Measurements from ENCODE around the gene STT3B. TPM values are rescaled to one million over a fixed set of nuclear protein-coding genes. Genes with fewer than 3 reads are reported as not detected.

Gene STT3B
- total RNA-seq, 1 donor from 2014 or later: 82.1 TPM

DNA sequence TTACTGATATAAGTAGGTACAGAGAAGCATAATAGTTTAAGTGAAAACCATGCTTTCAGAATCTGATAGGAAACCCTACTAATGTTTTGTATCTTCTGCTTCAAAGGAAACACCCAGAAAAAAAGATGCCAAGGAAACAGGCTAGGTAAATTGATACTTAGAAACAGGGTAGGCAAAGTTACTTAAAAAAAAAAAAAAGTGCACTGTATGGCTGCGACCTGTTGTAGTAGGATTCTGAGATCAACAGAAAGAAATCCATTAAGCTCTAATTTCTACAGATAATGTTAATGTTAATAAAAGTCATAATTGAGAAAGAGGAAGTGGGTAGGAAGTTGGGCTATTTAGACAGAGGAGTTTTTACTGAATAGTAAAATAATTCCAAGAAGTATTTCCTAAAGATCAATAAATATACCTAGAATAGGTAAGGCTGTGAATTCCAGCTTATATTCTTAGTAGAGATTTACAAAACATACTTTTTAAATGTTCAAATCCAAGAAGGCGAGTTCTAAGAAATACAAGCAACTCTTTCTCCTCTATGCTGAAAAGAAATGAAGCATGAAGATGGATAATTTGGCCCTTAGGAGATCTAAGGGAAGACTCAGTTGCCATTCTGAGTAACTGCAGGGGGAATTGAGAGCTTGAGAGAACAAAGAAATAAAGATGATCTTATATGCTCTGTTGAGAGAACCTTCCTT is 24.1 kb upstream of the STT3B start:
- intact Hi-C loops (cut with micrococcal nuclease): no loop called here
- Histone ChIP-seq H3K27ac (replicated peaks) (no peak overlapping the region), H3K4me3 (no peak overlapping the region), H3K4me1 (no peaks in the 10 kb centered on the region), H3K9me3 (replicated peaks) (no peaks in the 10 kb centered on the region), H3K36me3 (no peaks in the 10 kb centered on the region), H3K27me3 (ENCODE audit: low read depth) (peaks cover 23% of the 10 kb centered on the region)
- TF ChIP-seq, protein P1, sequence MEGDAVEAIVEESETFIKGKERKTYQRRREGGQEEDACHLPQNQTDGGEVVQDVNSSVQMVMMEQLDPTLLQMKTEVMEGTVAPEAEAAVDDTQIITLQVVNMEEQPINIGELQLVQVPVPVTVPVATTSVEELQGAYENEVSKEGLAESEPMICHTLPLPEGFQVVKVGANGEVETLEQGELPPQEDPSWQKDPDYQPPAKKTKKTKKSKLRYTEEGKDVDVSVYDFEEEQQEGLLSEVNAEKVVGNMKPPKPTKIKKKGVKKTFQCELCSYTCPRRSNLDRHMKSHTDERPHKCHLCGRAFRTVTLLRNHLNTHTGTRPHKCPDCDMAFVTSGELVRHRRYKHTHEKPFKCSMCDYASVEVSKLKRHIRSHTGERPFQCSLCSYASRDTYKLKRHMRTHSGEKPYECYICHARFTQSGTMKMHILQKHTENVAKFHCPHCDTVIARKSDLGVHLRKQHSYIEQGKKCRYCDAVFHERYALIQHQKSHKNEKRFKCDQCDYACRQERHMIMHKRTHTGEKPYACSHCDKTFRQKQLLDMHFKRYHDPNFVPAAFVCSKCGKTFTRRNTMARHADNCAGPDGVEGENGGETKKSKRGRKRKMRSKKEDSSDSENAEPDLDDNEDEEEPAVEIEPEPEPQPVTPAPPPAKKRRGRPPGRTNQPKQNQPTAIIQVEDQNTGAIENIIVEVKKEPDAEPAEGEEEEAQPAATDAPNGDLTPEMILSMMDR (IDR thresholded peaks at IDR 0.05; ENCODE audit: borderline replicate concordance): no peak
- DNase-seq: no peak

DNA sequence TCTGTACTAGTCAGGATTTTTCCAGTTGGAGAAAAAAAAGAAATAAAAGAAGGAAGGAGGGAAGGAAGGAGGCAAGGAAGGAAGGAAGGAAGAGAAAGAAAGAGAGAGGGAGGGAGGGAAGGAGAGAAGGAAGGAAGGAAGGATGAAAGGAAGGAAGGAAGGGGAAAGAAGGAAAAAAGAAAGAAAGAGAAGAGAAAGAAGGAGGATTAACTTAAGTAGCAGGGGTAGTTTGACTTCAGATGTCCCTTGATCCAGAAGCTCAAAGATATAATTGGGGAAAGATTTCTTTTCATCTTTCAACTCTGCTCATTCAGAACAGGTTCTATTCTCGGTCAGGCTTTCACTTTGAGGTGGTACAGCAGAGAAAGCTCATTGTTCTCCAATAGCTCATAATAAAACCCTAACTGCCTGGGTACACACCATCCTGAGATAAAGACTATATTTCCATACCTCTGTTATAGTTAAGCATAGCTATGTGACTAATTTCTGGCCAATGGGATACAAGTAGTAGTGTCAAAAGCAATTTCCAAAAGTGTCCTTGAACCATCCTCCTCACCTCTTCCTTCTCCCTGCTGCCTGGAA is 23.5 kb upstream of the STT3B start:
- H3K4me3 ChIP-seq: no peak overlapping the region
- no peaks in the 10 kb centered on the region for H3K4me1 ChIP-seq
- no peaks in the 10 kb centered on the region for H3K36me3 ChIP-seq
- TF ChIP-seq, protein P1 (IDR thresholded peaks at IDR 0.05; ENCODE audit: borderline replicate concordance): no peak
- H3K9me3 ChIP-seq (replicated peaks): no peaks in the 10 kb centered on the region
- intact Hi-C loops (cut with micrococcal nuclease): no loop called here
- DNase-seq: no peak
- peaks cover 22% of the 10 kb centered on the region for H3K27me3 ChIP-seq (ENCODE audit: low read depth)
- H3K27ac ChIP-seq (replicated peaks): no peak overlapping the region

DNA sequence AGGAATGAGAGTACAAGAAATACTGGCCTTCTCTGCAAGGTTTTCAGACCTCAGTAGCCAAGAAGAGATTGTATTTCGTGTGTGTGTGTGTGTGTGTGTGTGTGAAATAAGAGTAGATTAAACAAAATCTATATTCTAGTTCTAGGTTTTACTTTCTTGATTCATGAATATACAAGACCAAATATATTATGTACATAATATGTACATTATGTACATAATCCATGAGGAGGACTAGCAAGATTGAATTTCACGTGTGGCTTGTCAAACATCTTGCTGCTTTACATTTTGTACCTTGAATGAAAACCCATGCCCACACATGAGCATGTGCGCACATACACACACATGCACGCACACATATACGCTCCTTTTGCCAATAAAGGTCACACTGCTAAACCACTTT is 18.2 kb upstream of the STT3B start:
- H3K4me1 ChIP-seq: no peaks in the 10 kb centered on the region
- H3K27me3 ChIP-seq (ENCODE audit: low read depth): no peaks in the 10 kb centered on the region
- DNase-seq: no peak
- H3K4me3 ChIP-seq: no peak overlapping the region
- TF ChIP-seq, protein P1 (IDR thresholded peaks at IDR 0.05; ENCODE audit: borderline replicate concordance): no peak
- H3K36me3 ChIP-seq: no peaks in the 10 kb centered on the region
- intact Hi-C loops (cut with micrococcal nuclease): no loop called here
- H3K27ac ChIP-seq (replicated peaks): no peak overlapping the region
- H3K9me3 ChIP-seq (replicated peaks): no peaks in the 10 kb centered on the region

DNA sequence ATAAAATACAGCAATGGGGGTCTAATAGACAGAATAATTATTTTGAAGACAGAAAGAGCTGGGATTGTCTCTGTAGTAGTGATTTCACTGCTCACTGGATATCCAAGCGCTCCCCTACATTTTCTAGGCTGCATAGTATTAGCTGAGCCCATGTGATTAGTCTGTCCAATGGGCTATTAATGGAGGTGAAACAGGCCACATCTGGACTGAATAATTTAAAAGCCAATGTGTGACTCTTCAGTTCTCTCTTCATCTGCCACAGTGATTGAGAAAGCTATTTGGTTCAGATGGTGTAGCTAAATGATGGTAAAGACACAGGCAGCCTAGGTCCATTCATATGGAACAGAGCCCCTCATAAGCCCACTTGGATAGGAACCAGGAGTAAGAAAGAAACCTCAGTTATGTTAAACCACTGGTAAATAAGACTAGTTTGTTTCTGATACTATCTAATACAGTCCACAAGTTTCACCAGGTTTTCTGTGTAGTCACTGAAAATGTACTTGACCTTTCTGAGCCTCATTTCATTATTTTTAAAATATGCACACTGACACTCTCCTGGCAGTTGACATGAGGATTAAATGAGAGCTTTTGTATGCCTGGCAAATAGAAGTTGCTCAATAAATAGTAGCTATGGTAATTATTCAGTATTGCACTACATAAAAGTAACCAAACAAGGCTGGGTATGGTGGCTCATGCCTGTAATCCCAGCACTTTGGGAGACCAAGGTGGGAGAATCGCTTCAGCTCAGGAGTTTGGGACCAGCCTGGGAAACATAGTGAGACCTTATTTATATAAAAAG is 17.0 kb upstream of the STT3B start:
- no peak for DNase-seq
- TF ChIP-seq, protein P1 (IDR thresholded peaks at IDR 0.05; ENCODE audit: borderline replicate concordance): no peak
- Histone ChIP-seq H3K4me3 (no peak overlapping the region), H3K36me3 (no peaks in the 10 kb centered on the region), H3K27ac (replicated peaks) (no peak overlapping the region), H3K9me3 (replicated peaks) (no peaks in the 10 kb centered on the region), H3K4me1 (no peaks in the 10 kb centered on the region), H3K27me3 (ENCODE audit: low read depth) (no peaks in the 10 kb centered on the region)
- intact Hi-C loops (cut with micrococcal nuclease): no loop called here

DNA sequence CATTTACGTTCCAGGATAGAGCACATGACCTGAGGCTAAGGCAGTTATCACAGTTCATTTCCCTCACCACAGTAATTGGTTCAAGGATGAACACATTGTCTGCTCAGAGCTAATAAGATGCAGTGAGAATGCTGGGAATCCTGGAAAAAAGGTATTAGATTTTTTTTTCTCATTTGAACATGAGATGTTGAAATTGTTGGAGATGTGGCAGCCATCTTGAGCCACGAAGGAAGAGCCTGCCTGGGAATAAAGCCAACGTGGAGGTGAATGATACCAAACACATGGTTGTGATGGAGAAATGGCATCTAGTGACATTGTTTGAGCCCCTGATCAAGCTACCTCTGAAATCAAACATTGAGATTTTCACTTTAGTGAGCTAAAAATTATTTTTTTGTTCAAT is 16.0 kb upstream of the STT3B start:
- Histone ChIP-seq H3K27ac (replicated peaks) (no peak overlapping the region), H3K27me3 (ENCODE audit: low read depth) (no peaks in the 10 kb centered on the region), H3K9me3 (replicated peaks) (no peaks in the 10 kb centered on the region), H3K4me1 (no peaks in the 10 kb centered on the region), H3K36me3 (no peaks in the 10 kb centered on the region), H3K4me3 (no peak overlapping the region)
- TF ChIP-seq, protein P1 (IDR thresholded peaks at IDR 0.05; ENCODE audit: borderline replicate concordance): no peak
- no peak for DNase-seq
- intact Hi-C loops (cut with micrococcal nuclease): no loop called here
